ENCODE data around the gene TRMT61A. TPM values are rescaled to one million over a fixed set of nuclear protein-coding genes. Genes with fewer than 3 reads are reported as not detected.

Gene TRMT61A
- total and polyA plus RNA-seq, 2 of the 13 experiments (the other 11 are each of a cell fraction or from before 2014, with no cell fraction given): 6.5 to 13.6 TPM

- 0 out of 2 replicates have a peak, but pooled peaks have one; percentile 27 for TF ChIP-seq ZNF142 (CRISPR knock-in tag; IDR thresholded peaks at IDR 0.05)
- TF ChIP-seq IKZF4 (CRISPR knock-in tag; IDR thresholded peaks at IDR 0.05; ENCODE audit: borderline replicate concordance, low read depth, not compliant biosample characterization): no peak
- no peak for TF ChIP-seq HDAC6 (IDR thresholded peaks at IDR 0.05; ENCODE audit: low read depth, low read length)
- TF ChIP-seq TCF7 (IDR thresholded peaks at IDR 0.05; ENCODE audit: low read depth): no peak
- TF ChIP-seq ZNF598 (CRISPR knock-in tag; IDR thresholded peaks at IDR 0.05; ENCODE audit: borderline replicate concordance): 0 out of 2 replicates have a peak, but pooled peaks have one; percentile 29
- TF ChIP-seq BCL3 (CRISPR knock-in tag; IDR thresholded peaks at IDR 0.05): 0 out of 2 replicates have a peak, but pooled peaks have one; percentile 38
- TF ChIP-seq HDAC1 (CRISPR knock-in tag; IDR thresholded peaks at IDR 0.05): peak; percentile 69
- peak; percentile 44; the same call in 1 of the 2 replicates for TF ChIP-seq NFKB2 (CRISPR knock-in tag; IDR thresholded peaks at IDR 0.05; ENCODE audit: borderline replicate concordance)
- TF ChIP-seq SALL1 (CRISPR knock-in tag; IDR thresholded peaks at IDR 0.05): peak; percentile 58
- peak; percentile 67; the same call in 1 of the 2 replicates for TF ChIP-seq HBP1 (CRISPR knock-in tag; IDR thresholded peaks at IDR 0.05; ENCODE audit: low read depth)
- no peak for TF ChIP-seq AHR (CRISPR knock-in tag; IDR thresholded peaks at IDR 0.05)
- TF ChIP-seq ZSCAN29 (CRISPR knock-in tag; conservative IDR thresholded peaks at IDR 0.05): no peak
- TF ChIP-seq PRDM15 (CRISPR knock-in tag; IDR thresholded peaks at IDR 0.05): no peak
- peak; percentile 37; the same call in 1 of the 2 replicates for TF ChIP-seq KDM4B (CRISPR knock-in tag; IDR thresholded peaks at IDR 0.05)
- no peak for TF ChIP-seq ZNF235 (CRISPR knock-in tag; IDR thresholded peaks at IDR 0.05; ENCODE audit: borderline replicate concordance)
- TF ChIP-seq IRX3 (CRISPR knock-in tag; IDR thresholded peaks at IDR 0.05; ENCODE audit: borderline replicate concordance, low read depth): no peak
Observed at GRCh38 chr14:103528587-103529382, at the start of gene TRMT61A (continued).
